HG03066 (cell line): Measurements from ENCODE around the gene NCR2.

Experiments
- ATAC-seq: cut with Tn5 transposase; IDR thresholded peaks from one replicate; pipeline ENCODE4 v1.9.1; 2021; ENCODE audit warnings: low read depth; ENCODE audit not compliant: unreplicated experiment

Gene NCR2

GRCh38 chr6:41327177-41327576 lies 8.2 kb upstream of the NCR2 start:
- no peak for ATAC-seq

- ATAC-seq = no peak
Measured at GRCh38 chr6:41331401-41332150, 3.8 kb upstream of the NCR2 start.

- ATAC-seq = no peak
Measured at GRCh38 chr6:41332241-41332640, 3.2 kb upstream of the NCR2 start.

DNA sequence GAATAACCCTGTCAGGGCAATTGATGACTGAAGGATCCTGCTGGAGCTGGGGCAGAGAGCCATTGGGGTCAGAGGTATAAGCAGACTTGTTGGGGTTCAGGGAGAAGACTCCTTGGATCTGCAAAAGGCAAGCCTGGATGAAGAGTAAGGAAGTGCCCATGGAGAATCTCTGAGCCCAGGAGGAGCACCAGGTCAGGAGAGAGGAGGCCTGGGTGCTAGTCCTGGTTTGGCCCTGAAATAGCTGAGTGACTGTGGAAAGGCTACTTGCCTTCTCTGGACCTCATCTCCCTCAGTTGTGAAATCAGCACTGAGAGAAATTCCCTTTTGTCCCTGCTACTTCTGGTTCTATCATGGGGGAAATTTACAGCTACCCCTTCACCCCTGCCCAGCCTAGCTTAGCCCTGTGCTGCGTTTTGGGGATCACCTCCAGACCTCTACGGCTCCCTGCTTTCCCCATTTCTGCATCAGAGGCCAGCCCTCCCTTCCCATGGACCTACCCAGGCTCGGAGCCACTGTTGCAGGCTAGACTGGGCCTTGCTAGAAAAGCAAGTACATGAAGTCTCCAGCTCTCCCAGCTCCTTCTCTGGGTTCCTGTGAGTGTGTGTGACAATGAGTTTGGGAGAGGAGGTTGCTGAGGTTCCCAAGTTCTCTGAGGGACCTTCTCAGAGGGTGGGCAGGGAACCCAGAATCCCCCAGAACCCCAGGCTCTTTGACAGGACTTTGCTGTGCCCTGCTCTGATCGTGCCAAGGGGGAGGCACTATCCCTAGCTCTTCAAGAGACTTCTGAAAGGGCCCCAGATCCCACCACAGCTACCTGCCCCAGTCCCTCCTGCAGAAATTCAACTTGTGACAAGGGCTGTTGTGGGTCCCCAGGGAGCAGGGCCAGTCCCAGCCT lies 2.3 kb upstream of the NCR2 start:
- ATAC-seq = peak; percentile 10

DNA sequence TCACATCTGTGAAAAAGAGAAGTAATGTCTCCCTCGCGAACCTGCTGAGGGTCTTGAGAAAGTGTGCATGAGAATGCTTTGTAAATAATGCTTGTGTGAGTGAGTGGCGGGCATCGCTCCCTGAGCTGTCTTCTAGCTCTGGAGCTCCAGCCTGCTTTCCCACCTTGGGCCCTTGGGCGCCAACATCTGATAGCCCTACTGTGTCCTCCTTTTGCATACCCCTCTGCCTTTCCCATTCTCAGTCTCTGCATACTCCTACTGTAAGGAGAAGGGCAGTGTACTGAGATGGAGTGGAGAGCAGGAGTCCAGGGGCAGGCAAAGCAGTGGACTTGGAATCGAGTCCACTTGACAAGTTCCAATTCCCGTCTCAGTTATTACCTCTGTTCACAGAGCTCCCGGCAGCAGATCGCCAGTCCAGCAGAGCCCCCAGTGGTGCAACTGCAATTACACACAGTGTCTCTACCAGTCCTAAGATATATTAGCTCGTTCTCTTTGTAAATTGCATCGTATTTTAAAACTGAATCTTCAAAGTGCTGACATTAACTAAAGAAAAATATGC lies 847 bp upstream of the NCR2 start:
- ATAC-seq = no peak

DNA sequence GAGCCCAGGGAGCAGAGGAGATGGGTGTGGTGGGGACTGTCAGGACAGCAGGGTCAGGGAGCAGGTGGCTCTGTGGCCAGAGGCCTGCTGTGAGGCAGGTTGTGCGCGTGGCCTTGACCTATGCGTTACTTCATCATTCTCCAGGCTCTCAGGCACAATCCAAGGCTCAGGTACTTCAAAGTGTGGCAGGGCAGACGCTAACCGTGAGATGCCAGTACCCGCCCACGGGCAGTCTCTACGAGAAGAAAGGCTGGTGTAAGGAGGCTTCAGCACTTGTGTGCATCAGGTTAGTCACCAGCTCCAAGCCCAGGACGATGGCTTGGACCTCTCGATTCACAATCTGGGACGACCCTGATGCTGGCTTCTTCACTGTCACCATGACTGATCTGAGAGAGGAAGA lies 535 bp downstream of the NCR2 start:
- ATAC-seq = no peak

GRCh38 chr6:41336824-41337223 lies 1.4 kb downstream of the NCR2 start:
- no peak for ATAC-seq

DNA sequence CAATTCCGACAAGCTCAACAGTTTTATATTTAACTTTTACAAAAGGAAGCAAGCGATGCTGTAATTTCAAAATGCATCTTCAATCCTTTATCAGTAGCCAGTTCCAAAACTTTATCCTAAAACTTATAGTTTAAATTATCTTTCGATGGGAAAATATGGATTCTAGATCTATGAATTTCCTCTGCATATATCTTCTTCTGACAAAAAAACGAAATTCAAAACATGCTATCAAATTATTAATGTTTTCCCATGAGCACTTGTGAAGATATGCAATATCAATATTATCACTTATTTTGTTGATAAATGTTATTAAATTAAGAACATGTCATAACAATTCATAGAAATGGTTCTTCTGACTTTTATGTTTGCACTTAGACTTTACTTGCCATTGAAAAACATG lies 2.3 kb downstream of the NCR2 start:
- no peak for ATAC-seq

GRCh38 chr6:41338659-41339058 lies 3.3 kb downstream of the NCR2 start:
- ATAC-seq = no peak

DNA sequence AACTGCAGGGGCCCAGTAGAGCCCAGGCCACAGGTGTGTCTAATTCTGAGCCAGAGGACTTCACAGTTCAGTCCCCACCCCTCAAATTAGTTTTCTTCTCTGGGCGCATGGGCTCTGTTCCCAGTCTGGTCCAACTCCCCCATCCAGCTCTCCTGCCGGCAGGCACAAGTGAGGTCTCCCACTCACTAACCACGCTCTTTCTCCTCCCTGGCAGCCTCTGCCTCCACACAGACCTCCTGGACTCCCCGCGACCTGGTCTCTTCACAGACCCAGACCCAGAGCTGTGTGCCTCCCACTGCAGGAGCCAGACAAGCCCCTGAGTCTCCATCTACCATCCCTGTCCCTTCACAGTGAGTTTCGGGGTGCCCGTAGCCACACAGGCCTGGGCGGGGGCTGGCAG lies 6.2 kb downstream of the NCR2 start:
- ATAC-seq = no peak

- ATAC-seq = no peak
Measured at GRCh38 chr6:41342241-41342640, 6.8 kb downstream of the NCR2 start.

DNA sequence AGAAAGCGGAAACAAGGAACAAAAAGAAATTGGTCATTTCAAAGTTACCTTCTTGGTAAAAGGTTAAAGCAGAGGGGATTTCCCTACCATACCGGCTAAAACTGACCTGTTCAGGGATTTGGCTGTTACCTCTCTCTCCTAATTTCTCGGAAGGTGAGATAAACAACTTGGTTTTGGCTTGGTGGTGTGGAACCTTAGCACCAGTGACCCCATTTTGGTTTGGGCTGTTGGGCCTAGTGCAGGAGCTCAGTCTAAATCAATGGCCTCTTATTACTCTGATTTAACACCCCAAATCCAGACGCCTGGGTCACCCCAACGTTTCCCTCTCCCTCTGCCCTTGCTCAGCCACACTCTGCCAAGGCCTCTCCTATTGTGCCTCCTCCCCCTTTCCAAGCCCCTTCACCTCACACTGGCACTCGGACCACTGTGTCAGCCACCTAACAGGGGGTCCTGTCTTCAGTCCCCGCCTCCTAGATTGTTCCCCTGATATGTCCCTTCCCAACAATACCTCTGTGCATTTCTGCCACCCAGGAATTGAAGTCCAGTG lies 8.3 kb downstream of the NCR2 start:
- no peak for ATAC-seq

- ATAC-seq = no peak
Measured at GRCh38 chr6:41344876-41345275, 9.5 kb downstream of the NCR2 start.

- no peak for ATAC-seq
Measured at GRCh38 chr6:41345901-41346300, 10.5 kb downstream of the NCR2 start.

- no peak for ATAC-seq
Measured at GRCh38 chr6:41346441-41346840, 11.0 kb downstream of the NCR2 start.

DNA sequence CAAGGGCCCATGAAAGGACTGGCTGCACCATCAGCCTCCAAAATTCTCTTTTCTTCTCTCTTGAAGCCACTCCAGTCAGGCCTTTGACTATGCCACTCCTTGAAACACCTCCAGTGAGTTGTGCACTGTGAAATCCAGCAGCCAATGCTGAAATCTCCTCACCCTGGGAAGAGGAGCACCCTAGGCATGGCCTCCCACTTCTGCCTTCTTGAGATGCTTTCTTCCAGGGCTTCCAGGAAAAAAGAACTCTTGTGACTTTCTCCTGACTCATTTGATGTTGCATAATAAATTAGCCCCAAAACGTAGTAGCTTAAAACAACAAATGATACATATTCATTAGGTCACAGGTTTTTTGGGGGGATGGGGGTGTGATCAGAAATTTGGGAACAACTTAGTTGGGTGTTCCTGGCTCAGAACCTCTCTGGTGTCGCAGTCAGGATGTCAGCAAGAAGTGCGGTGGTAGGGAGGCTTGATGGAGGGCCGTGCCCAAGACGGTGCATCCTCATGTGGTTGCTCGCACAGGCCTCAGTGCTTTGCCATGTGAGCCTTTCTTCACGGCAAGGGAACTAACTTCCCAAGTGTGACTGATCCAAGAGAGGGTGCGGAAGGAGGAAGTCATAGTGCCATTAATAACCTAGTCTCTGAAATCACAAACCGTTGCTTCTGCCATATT lies 12.1 kb downstream of the NCR2 start:
- no peak for ATAC-seq

DNA sequence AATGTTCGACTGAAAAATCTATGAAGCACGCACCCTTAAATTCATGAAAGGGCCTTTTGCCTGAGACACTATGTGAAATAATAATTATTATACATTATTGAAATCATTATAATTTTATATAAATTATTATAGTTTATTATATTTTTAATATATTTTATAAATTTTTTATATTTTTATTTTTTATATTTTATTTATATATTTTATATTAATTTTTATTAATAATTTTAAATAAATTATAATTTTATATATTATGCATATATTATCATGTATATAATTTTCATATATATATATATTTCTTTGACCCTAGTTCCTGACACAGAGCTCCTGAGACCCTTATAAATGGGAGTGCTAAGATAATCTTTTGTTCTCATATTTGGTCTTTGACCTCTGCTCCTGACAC lies 13.5 kb downstream of the NCR2 start:
- no peak for ATAC-seq

- no peak for ATAC-seq
Measured at GRCh38 chr6:41352396-41352795, 17.0 kb downstream of the NCR2 start.

- ATAC-seq = no peak
Measured at GRCh38 chr6:41352907-41353306, 17.5 kb downstream of the NCR2 start.

- no peak for ATAC-seq
Measured at GRCh38 chr6:41353333-41353732, 17.9 kb downstream of the NCR2 start.

GRCh38 chr6:41355952-41356351 lies 20.5 kb downstream of the NCR2 start:
- no peak for ATAC-seq
